NK-92 treated with Interleukin-12 subunit alpha and Interleukin-12 subunit beta, amount 100 ng/mL, for 24 hours (cell line): ENCODE results near the gene PABPN1.

ENCODE experiments used
- DNase-seq: peaks from one replicate; lab custom pipeline; 2025; lab: John Stamatoyannopoulos, UW

The PABPN1 gene

GRCh38 chr14:23358042-23358441 lies 36.8 kb downstream of the PABPN1 start:
- no peak for DNase-seq

GRCh38 chr14:23358553-23359166 lies 37.4 kb downstream of the PABPN1 start:
- DNase-seq: no peak

DNA sequence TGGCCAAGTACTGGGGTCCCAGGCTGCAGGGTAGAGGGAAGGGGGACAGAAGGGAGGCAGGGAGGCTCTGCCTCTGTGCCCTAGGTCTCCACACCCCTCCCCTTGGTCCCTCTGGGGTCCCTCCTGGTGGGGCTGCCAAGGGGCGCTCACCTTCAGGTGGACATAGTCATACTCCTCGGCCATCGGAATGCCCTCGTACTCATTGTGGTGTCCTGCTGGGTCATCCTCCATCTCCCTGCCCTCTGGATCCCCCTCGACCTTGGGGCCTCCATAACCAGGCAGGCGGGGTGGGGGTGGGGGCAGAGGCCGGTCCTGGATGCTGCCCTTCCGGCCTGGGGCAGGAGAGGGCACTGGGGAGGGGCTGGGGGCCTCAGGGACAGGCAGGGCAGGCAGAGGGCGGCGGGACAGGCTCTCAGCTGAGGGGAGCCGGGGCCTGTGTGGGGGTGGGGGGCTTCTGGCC lies 37.9 kb downstream of the PABPN1 start:
- DNase-seq: no peak

- DNase-seq: no peak
Measured at GRCh38 chr14:23359722-23360447, 38.6 kb downstream of the PABPN1 start.

DNA sequence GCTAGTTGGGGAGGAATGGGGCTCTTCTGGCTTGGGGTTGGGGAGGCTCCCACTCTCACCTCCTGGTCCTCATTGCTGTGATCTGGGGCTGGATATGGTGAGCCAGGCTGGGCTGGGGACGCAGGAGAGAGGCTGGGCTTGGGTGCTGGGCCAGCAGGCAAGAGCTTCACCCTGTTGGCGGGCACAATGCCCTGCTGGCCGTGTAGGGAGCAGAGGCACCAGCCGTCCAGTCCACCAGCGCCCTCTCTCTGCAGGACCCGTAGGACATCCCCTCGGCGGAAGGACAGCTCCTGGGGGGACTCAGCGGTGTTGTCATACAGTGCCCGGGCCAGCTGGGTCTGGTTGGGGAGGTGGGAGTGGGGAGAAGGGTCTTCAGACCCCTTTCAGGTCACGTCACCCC lies 39.2 kb downstream of the PABPN1 start:
- DNase-seq: no peak

- no peak for DNase-seq
Measured at GRCh38 chr14:23361320-23361719, 40.1 kb downstream of the PABPN1 start.

DNA sequence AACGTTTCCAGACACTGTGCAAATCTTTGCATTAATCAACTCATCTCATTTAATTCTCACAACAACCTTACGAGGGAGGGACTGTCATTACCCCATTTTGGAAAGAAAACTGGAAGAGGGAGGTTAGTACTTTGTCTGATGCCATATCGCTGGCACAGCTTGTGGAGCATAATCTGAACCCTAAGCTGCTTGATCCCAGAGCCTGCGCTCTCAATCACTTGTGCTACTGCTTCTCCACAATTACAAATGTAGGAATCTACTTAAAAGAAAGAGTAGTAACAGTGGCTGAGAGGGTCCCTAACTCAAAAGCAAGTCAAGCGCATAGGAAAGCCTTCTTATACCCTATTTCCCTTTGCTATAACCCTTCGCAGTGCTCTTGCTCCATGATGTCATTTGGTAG lies 40.5 kb downstream of the PABPN1 start:
- no peak for DNase-seq

DNA sequence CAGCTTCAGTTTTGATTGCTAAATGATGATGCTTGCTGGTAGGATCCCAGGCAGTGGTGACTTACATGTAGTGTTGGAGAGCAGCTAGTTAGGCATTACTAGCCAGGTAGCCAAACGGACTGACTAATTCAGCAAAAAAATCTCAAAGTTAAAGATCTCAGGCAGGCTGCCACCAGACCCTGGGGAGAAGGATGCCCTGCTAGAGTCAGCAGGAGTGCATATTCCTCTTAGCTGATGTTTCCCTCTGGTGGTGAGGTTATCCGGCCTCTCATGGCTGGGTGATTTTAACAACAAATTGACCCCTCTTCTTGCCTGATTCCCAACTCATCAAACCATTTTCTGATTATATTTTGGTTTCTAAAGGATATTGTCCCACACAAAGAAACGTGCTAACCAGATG lies 40.9 kb downstream of the PABPN1 start:
- DNase-seq: no peak

- DNase-seq: no peak
Measured at GRCh38 chr14:23364164-23365035, 43.1 kb downstream of the PABPN1 start.

- no peak for DNase-seq
Measured at GRCh38 chr14:23365036-23365731, 43.9 kb downstream of the PABPN1 start, which contains the start of gene EFS. EFS (minus strand) TSS chr14:23365172; CDS start chr14:23365025, 147 bp downstream.

GRCh38 chr14:23365732-23366425 lies 44.6 kb downstream of the PABPN1 start:
- no peak for DNase-seq

DNA sequence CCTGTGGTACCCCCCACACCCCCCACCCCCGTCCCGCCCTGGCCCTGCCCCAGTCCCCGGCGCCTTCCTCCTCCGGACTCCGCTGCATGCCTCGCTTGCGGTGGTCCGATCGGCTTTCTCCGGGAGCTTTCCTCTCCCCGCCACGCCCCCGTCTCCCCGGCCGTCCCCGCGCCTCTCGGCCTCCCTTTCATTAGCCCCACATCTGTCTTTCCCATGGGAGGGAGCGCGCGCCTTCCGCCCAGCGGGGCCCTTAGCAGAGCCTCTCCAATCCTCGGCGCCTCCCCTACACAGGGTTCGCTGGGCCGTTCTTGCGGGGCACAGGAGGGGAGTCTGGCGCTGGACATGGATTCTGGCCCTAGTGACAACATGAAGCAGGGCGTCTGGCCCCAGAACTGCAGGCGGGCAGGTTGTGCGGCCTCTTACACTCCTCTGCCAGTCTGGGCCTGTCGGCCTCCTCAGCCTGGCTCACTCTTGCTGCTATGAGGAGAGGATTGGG lies 45.2 kb downstream of the PABPN1 start:
- no peak for DNase-seq

- no peak for DNase-seq
Measured at GRCh38 chr14:23370221-23370620, 49.0 kb downstream of the PABPN1 start.

DNA sequence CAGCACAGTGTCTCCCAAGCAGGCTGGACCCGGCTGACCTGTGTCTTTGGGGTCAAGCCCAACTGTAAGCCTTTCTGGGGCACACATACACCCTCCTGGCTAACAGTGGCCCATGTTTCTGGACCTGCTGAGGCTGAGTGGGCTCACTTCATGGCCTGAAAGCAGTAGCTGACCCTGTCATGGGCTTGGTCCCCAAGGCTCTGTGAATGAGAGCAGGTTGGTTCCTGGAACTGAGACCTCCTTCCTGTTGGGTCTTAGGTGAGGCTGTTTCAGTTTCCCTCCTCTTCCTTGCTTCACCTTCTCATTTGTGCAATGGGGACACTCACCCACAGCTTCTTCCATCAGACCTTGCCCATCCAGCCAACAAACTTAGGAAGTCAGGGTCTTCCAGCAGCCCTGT lies 50.6 kb downstream of the PABPN1 start:
- DNase-seq: no peak

DNA sequence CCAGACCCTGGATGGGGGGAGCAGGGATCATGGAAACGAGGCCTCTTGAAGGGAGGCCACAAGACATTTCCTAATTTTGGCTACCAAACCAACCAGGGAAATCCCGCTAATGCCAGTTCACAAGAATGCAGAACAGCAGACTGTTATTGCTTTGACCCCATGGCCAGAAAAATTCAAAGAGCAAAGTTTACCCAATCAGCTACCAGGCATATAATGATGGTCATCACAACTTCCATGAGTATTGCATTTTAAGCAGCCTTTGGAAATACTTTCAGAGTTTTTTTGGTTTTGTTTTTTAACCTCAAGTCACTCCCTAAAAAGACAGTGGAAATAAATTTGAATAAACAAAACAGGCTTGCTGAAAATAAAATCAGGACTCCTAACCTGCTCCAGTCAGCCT lies 51.3 kb downstream of the PABPN1 start, which contains the start of gene IL25:
IL25 (plus strand) TSS at position 301 of the 400 bp plus-strand sequence.
- DNase-seq: no peak

DNA sequence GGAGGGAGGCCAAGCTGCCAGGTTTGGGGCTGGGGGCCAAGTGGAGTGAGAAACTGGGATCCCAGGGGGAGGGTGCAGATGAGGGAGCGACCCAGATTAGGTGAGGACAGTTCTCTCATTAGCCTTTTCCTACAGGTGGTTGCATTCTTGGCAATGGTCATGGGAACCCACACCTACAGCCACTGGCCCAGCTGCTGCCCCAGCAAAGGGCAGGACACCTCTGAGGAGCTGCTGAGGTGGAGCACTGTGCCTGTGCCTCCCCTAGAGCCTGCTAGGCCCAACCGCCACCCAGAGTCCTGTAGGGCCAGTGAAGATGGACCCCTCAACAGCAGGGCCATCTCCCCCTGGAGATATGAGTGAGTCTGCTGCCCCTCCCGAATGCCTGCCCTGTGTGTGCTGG lies 51.8 kb downstream of the PABPN1 start:
- DNase-seq: no peak
